HG02610 (cell line): Measurements from ENCODE around the gene TAL1.

Experiments used
- ATAC-seq: cut with Tn5 transposase; IDR thresholded peaks from one replicate; pipeline ENCODE4 v1.9.1; 2021; ENCODE audit warnings: mild to moderate bottlenecking, moderate library complexity; ENCODE audit not compliant: unreplicated experiment

TAL1 gene

GRCh38 chr1:47189844-47190508 is 42.0 kb downstream of the TAL1 start, which contains the start of gene PDZK1IP1:
Gene PDZK1IP1 (minus strand): TSS chr1:47190036. CDS start chr1:47189932, 104 bp downstream.
- no peak for ATAC-seq

- no peak for ATAC-seq
Measured at GRCh38 chr1:47188791-47189785, 42.9 kb downstream of the TAL1 start.

- no peak for ATAC-seq
Measured at GRCh38 chr1:47187926-47188250, 44.1 kb downstream of the TAL1 start.

GRCh38 chr1:47187231-47187925 is 44.6 kb downstream of the TAL1 start:
- ATAC-seq = no peak

- no peak for ATAC-seq
Measured at GRCh38 chr1:47186267-47187185, 45.5 kb downstream of the TAL1 start.

GRCh38 chr1:47184822-47185677 is 47.0 kb downstream of the TAL1 start:
- ATAC-seq = no peak

- no peak for ATAC-seq
Measured at GRCh38 chr1:47184090-47184821, 47.8 kb downstream of the TAL1 start.

- no peak for ATAC-seq
Measured at GRCh38 chr1:47183308-47184089, 48.5 kb downstream of the TAL1 start.

GRCh38 chr1:47182676-47183235 is 49.3 kb downstream of the TAL1 start:
- ATAC-seq = no peak

- ATAC-seq = no peak
Measured at GRCh38 chr1:47181955-47182675, 49.9 kb downstream of the TAL1 start.

GRCh38 chr1:47181095-47181954 is 50.7 kb downstream of the TAL1 start:
- ATAC-seq = no peak

- no peak for ATAC-seq
Measured at GRCh38 chr1:47180603-47181094, 51.4 kb downstream of the TAL1 start.

- ATAC-seq = no peak
Measured at GRCh38 chr1:47179988-47180563, 51.9 kb downstream of the TAL1 start.

GRCh38 chr1:47179017-47179987 is 52.7 kb downstream of the TAL1 start:
- peak; percentile 90 for ATAC-seq
